GM10248 (cell line): Measurements from ENCODE around the gene H2AZ2.
"Not testable (repeated sequence)": the region's sequence is repeated elsewhere in the genome, so short reads cannot be mapped to it uniquely, and the experiment has no call there.

Experiments used
- CTCF ChIA-PET: fragments of 300-600 bp; sonication (Branson Sonifier 250); formaldehyde crosslinking; extraction: SDS; loops from one replicate; lab custom pipeline; 2021; ENCODE audit warnings: antibody characterized with exemption; lab: Yijun Ruan, JAX
- POLR2A ChIA-PET: fragments of 350-650 bp; sonication (Branson Sonifier 250); formaldehyde crosslinking; extraction: SDS; loops from one replicate; lab custom pipeline; 2020; ENCODE audit warnings: antibody characterized with exemption; lab: Yijun Ruan, JAX
- DNase-seq: peaks from one replicate; pipeline ENCODE4 v3.0.0; 2012; ENCODE audit errors: extremely low spot score
- CTCF ChIP-seq: IDR thresholded peaks from 2 replicates; pipeline ENCODE4 v1.5.1; 2012; ENCODE audit warnings: mild to moderate bottlenecking, low read depth; ENCODE audit errors: extremely low read depth, missing control alignments, control extremely low read depth

H2AZ2 gene

GRCh38 chr7:44845451-44845850 is 2.4 kb downstream of the H2AZ2 start:
- CTCF ChIA-PET: interaction anchor here (0.7 to 8.3 kb wide), 11 partner anchors 9 to 263 kb away, joined by 3 to 54 read pairs (median 4); partner anchors contain the start of gene TMED4
- no peak for TF ChIP-seq CTCF
- no peak for DNase-seq
- POLR2A ChIA-PET: no interaction called here

GRCh38 chr7:44843440-44843839 is 4.4 kb downstream of the H2AZ2 start:
- CTCF ChIA-PET: interaction anchor here (1.0 to 8.3 kb wide), 3 partner anchors 12 to 41 kb away, joined by 4 to 54 read pairs (median 4); no protein-coding TSS in a partner anchor
- DNase-seq: not testable (repeated sequence)
- POLR2A ChIA-PET: interaction anchor here (0.6 kb wide), 2 partner anchors 14 to 122 kb away, joined by 3 to 4 read pairs; no protein-coding TSS in a partner anchor

GRCh38 chr7:44842675-44843074 is 5.2 kb downstream of the H2AZ2 start:
- DNase-seq, POLR2A ChIA-PET: not testable (repeated sequence)
- CTCF ChIA-PET: interaction anchor here (8.3 kb wide), 1 partner anchor 15 kb away, joined by 54 read pairs; no protein-coding TSS in a partner anchor

GRCh38 chr7:44838751-44839150 is 9.1 kb downstream of the H2AZ2 start:
- ChIA-PET CTCF (interaction anchor here (1.2 to 2.6 kb wide), 2 partner anchors 9 to 18 kb away, joined by 4 to 16 read pairs; partner anchors contain the start of gene H2AZ2), POLR2A (no interaction called here)
- DNase-seq: no peak
- TF ChIP-seq CTCF: no peak

GRCh38 chr7:44827567-44827966 is 20.3 kb downstream of the H2AZ2 start:
- ChIA-PET POLR2A (no interaction called here), CTCF (interaction anchor here (1.2 to 4.4 kb wide), 3 partner anchors 9 to 30 kb away, joined by 3 to 17 read pairs (median 10); partner anchors contain the start of gene H2AZ2)

GRCh38 chr7:44824894-44825526 is 22.9 kb downstream of the H2AZ2 start:
- no peak for TF ChIP-seq CTCF
- DNase-seq: no peak
- ChIA-PET POLR2A (no interaction called here), CTCF (interaction anchor here (1.2 to 4.4 kb wide), 2 partner anchors 22 to 260 kb away, joined by 4 to 17 read pairs; partner anchors contain the start of gene H2AZ2)

More at GRCh38 chr7:44827567-44827966, 20.3 kb downstream of the H2AZ2 start:
- no peak for DNase-seq
- no peak for TF ChIP-seq CTCF

- POLR2A ChIA-PET: interaction anchor here (0.6 kb wide), 1 partner anchor 493 kb away, joined by 3 read pairs; no protein-coding TSS in a partner anchor
- no peak for DNase-seq
- CTCF ChIA-PET: interaction anchor here (0.9 to 1.3 kb wide), 3 partner anchors 24 to 99 kb away, joined by 3 read pairs; no protein-coding TSS in a partner anchor
- TF ChIP-seq CTCF: no peak
Measured at GRCh38 chr7:44823255-44823781, 24.6 kb downstream of the H2AZ2 start.
